HG03025 (cell line): ENCODE data around the gene BCOR.

ENCODE experiments used
- ATAC-seq: cut with Tn5 transposase; IDR thresholded peaks from one replicate; pipeline ENCODE4 v1.9.1; 2021; ENCODE audit warnings: mild to moderate bottlenecking, moderate library complexity; ENCODE audit not compliant: unreplicated experiment, low FRiP score

Gene BCOR

GRCh38 chrX:40039887-40040286, 57.9 kb downstream of the BCOR start:
- no peak for ATAC-seq

DNA sequence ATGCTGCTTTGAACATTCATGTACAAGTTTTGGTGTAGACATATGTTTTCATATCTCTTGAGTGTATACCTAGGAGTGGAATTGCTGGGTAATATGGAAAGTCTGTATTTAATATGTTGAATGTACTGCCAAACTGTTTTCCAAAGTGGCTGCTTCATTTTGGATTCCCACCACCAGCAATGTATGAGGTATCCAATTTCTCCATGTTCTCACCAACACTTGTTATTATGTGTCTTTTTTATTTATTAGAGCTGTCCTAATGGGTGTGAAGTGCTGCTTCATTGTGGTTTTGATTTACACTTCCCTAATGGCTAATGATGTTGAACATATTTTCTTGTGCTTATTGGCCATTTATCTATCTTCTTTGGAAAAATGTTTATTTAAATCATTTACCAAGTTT, 60.4 kb downstream of the BCOR start:
- ATAC-seq: no peak

GRCh38 chrX:40035726-40036125, 62.0 kb downstream of the BCOR start:
- ATAC-seq: no peak

DNA sequence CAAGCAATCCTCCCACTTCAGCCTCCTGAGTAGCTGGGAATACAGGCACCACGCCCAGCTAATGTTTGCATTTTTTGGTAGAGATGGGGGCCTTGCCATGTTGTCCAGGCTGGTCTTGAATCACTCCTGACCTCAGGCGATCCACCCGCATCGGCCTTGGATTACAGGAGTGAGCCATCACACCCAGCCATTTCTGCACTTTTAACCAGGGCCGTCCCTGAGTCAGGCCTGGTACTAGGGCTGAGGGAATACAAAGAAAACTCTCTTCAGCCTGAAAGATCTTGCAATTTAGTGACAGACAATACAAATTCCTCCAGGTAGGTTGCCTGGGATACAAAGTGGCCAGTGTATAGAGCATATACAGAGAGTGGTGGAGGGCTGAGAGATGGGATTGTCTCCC, 65.8 kb downstream of the BCOR start:
- no peak for ATAC-seq

DNA sequence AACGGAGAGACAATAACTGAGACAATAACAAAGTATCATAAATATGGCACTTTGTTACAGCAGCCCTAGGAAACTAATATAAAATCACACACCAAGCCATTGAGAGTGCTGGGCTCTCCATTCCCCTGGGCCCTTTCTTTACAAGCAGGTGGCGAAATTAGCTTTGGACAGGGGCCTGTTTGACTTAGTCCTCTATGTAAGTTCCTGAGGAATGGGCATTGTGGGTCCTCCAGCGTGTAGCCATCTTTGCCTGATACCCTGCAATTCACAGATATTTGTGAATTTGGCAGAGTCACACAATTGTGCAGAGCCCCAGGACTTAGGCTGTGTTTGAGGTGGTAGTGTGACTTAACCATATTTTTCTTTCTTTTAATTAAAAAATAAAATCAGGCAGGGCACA, 67.6 kb downstream of the BCOR start:
- no peak for ATAC-seq

DNA sequence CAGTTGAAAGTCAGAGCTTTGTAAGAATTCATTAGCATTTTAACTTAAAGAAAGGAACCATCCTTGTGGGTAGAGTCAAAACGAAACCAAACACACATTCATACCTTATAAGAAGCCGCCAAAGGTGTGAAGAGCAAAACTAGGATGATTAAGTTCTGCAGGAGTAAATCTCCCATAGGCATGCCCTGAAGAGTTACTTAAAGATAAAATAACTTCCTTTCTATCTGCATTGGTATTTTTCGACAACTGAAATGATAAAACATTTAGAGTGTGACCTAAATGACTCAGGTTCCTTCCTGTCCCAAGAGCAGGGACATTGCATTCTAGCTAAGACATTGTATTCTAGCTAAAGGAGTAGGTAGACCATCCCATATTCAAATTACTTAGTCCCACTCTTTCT, 75.3 kb downstream of the BCOR start:
- no peak for ATAC-seq

GRCh38 chrX:40021647-40022046, 76.1 kb downstream of the BCOR start:
- ATAC-seq: no peak

DNA sequence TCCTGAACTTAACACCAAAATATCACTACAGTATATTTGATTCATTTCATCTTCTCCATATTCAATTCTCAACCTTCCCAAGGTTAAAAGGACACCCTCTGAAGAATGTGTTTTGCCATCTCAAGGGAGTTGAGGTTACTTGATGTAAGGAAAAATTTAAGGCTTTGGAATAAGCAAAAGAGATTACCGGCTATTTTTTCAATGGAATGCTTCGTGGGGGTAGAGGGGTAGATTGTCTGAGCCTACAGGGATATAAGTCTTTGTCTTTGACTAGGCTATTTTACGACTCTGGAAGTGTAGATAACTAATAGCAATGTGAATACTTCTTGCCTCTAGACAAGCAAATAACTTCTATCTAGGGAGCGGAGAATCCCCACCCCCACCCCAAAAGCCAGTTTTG, 78.2 kb downstream of the BCOR start:
- no peak for ATAC-seq

DNA sequence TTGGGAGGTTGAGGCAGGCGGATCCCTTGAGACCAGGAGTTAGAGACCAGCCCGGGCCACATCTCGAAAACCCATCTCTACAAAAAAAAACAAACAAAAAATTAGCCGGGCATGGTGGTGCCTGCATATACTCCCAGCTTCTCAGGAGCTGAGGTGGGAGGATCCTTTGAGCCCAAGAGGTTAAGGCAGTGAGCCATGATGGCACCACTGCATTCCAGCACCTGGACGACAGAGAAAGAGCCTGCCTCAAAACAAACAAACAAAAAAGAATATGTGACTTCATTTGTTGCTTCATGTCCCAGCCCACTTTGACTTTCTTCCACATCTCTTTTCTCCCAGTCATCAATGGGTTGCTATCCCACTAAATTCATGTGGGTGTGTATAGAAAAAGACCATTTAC, 79.7 kb downstream of the BCOR start:
- no peak for ATAC-seq

GRCh38 chrX:40016749-40017148, 81.0 kb downstream of the BCOR start:
- no peak for ATAC-seq

- ATAC-seq: no peak
These were observed 82.1 kb downstream of the BCOR start for GRCh38 chrX:40015693-40016092.

DNA sequence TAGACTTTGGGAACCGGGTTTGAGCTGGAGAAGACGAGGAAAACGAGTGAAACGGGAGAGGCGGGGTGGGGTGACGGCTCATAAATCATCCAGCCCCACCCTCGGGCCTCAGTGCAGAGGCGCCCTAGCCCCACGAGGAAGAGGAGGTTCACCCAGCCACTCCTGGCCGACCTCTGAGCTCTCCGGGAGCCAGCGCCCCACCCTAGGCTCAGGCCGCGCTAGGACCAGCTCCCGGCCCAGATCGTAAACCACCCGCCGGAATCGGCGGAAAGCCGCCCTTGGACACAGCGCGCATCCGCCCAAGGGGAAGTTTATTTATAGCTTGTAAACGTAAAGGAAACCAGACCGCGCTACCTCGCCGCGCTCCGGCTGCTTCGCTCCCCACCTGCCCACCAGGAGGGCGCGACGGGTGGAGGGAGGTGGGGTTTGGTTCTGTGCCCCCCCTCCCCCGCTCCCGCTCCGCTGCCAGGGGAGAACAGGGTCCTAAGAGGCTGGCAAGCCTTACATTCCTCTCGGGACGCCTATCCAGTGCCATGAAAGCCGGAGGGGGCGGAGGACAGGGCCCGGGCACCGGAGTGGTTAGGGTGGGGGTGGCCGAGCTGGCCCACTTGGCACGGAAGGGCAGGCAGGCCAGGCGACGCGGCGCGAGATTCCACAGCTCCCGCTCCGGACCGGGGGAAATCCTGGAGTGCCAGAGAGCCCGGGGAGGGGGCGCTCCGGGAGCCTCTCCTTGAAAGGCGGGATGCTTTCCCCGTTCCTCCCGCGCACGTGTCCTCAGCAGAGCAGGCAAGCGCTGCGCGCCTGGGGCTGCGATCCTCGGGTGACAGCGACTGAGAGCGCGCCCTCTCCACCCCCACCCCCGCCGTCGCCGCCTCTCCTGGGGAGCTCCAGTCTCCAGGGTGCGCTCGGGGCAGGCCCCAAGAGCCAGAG, 84.2 kb downstream of the BCOR start:
- ATAC-seq: no peak

DNA sequence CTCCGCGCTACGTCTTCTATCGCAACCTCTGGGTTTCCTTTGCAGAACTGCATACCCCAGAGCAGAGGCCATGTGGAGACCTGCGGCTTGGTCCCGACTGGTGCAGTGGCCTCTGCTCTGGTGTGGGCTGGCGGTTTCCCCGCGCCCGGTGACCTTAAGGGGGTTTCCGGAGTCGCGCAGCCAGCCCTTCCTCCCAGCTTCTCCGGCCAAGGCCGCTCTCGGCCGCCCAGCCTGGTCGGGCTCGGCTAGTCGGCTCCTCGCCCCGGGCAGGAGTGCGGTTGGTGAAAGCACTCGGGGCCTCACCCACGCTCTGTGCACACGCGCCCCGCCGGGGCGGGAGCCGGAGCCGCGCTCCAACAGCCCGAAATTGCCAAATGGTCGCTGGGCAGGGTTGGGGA, 84.9 kb downstream of the BCOR start:
- ATAC-seq: no peak

DNA sequence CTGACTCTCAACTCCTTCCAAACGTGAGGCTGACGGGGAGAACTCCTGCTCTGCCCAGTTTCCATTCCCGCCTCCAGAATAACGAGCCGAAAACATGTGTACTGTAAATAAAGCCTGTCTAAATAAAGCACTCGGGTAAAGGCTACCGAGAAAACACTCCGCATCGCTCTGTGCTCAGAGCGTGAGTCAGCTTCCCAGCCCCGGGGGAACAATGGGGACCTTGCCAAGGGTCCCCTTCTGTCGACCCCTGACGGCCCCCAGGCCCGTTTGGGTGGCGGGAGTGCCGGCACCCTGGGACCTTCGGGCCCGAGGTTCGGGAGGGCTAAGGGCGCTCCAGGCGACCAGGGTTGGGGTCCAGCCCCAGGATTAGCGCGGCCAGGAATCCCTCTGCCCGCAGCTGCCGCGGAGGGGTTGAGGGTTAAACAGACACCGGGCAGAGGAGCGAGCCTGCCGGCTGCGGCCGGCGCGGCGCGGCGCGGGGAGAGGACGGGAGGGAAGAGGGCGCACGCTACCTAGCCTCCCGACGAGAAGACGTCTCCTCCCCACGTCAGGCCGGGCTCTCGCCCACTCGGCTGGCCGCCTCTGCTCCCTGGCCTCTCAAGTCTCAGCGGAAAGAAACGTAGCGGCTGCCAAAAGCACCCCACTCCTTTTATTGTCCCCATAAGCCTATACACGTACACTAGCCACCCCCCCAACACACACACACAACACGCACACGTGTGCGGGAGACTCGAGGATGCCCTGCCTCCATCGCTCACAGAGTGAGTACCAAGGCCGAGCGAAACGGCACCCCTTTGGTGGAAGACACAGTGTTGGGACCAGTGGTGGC, 85.5 kb downstream of the BCOR start:
- no peak for ATAC-seq

GRCh38 chrX:40011322-40012038, 86.3 kb downstream of the BCOR start:
- ATAC-seq: no peak

DNA sequence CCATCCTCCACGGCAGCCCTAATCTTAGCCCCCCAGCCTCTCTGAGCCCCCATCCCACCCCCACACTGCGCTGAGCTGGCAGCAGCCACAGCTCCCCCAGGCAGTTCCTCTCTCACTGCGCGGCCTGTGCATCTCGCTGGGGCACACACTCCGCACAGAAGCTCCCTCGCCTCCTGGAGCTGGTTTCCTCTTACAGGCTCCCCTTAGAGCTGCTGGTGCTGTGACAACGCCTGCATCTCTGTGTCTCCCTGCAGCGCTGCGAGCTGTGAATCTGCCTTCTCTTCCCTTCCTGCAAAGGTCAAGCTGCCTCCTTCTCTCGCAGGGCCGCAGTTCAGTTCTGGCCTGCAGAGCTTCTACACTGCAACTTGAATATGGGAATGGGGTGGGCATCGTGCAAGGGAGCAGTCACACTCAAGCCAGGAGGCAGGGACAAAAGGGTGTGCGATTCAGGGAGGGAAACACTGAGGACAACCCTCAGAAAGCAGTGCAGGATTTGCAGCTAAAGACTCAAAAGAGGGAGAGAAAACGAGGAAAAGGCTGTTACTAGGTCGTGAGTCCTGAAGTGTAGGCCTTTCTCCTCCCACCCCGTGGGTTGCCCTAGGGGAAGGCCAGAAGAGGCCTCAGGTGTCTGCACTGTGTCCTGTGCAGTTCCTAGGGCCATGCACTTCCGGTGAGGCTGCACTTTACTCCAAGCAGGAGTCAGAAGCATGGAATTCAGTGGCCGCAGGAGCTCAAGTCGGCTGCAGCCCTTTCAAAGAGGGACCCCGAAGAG, 87.0 kb downstream of the BCOR start:
- ATAC-seq: no peak

DNA sequence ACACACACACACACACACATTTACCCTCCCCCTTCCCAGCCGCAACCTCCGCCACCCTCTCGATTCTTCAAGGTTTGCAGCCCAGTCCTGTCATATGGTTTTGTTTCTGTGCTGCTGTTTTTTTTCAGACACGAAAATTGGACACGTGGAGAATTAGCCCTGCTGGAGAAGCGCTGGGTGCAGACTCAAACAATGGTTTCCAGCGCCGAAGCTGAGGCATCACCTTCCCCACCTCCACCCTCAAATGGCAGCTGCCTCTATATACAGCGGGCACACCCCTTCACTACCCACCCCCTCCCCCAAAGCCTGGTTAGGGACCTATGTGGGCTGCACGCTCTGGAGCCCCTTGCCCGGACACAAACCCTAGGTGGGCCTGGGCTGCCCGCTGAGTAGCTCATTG, 87.9 kb downstream of the BCOR start:
- ATAC-seq: no peak

- ATAC-seq: no peak
These were observed 88.3 kb downstream of the BCOR start for GRCh38 chrX:40009462-40009851.

DNA sequence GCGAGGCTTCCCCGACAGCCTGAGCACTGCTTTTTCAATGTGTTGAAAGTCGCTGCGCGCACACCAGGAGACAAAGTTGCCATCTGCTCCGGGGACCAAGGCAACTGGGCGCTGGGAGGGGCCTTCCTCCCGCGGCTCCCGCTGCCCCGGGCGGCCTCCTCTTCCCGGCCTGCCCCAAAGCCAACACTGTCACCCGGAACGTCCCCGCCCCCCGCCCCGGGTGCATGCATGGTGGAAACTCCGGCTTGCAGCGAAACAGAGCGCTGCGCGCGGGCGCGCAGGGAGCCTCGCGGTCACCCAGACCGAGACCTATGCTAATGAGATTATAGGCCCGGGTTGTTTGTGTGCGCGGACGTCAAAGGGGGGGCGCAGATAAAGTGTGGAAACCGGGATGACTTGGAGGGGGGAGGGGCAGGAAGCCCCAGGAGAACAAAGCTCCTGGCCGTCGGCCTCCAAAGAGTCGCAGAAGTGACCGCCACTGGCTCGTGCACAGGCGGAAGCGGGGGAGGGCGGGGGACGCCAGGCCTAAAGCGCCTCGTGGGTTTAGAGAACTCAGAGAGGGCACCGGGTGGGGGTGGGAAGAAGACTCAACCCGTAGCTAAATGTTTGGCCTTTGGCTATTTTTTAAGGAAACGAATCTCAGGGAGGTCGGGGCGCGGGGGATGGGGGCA, 88.8 kb downstream of the BCOR start:
- no peak for ATAC-seq
